ENCODE results near the gene PRDM8. TPM values are rescaled to one million over a fixed set of nuclear protein-coding genes. Genes with fewer than 3 reads are reported as not detected.

The PRDM8 gene
- total RNA-seq, 1 donor = 15.6 TPM

DNA sequence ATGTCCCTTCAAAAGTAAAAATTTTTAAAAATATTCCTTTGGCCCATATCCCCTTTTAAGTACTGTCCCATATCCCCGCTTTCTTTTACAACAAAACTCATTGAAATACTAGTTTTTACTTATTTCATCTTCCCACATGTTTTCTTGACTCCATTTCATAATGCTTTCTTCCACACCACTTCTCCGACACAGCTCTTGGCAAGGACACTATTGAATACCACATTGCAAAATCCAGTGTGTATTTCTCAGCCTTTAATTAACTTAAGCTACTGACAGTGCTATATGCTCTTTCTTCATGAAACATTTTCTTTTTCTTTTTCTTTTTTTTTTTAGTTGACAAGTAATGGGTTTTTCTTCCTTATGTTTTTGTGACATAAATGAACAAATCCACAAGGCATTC is 28.8 kb downstream of the PRDM8 start:
- TF ChIP-seq, protein P1, sequence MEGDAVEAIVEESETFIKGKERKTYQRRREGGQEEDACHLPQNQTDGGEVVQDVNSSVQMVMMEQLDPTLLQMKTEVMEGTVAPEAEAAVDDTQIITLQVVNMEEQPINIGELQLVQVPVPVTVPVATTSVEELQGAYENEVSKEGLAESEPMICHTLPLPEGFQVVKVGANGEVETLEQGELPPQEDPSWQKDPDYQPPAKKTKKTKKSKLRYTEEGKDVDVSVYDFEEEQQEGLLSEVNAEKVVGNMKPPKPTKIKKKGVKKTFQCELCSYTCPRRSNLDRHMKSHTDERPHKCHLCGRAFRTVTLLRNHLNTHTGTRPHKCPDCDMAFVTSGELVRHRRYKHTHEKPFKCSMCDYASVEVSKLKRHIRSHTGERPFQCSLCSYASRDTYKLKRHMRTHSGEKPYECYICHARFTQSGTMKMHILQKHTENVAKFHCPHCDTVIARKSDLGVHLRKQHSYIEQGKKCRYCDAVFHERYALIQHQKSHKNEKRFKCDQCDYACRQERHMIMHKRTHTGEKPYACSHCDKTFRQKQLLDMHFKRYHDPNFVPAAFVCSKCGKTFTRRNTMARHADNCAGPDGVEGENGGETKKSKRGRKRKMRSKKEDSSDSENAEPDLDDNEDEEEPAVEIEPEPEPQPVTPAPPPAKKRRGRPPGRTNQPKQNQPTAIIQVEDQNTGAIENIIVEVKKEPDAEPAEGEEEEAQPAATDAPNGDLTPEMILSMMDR (IDR thresholded peaks at IDR 0.05; ENCODE audit: insufficient read depth, low read length) = no peak
- DNase-seq (ENCODE audit: low read depth) = peak; percentile 58

DNA sequence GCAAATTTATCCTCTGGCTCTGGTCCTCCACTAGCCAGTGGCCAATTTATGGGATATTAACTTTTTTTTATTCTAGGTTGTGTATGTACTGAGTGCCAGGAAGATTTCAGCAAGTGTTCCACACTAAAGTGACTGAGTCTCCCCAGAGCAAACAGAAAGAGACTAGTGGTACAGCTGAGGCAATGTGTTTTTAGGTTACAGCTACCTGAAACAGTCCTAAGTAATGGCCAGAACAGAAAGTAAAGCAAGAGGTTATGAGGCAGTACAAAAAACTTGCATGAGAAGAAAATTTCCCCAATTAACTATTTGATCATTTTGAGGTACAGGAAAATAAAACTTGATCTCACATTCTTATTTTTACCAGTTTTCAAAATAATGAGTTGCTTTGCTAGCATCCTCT is 31.2 kb downstream of the PRDM8 start:
- H3K4me3 ChIP-seq (ENCODE audit: low read depth, low read length) = no peak overlapping the region
- DNase-seq (ENCODE audit: low read depth) = no peak
- TF ChIP-seq, protein P1 (IDR thresholded peaks at IDR 0.05; ENCODE audit: insufficient read depth, low read length) = no peak

More for the DNA sequence above, 28.8 kb downstream of the PRDM8 start:
- no peak overlapping the region for H3K4me3 ChIP-seq (ENCODE audit: low read depth, low read length)

DNA sequence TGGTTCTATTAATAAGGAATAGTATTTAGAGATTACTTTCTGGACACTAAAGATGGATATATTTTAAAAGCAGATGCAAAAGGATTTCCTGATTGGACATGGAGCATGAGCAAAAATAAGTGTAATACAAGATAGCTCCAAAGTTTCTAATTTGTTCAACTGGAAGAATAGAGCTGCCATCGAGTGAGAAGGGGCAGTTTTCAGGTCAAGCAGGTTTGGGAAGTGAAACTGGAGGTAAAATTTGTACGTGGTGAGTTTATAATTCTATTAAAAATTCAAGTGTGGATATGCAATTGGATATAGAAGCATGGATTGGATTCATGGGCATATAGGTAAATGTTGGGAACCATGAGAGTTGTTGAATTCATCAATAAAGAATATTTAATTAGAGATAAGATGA is 31.8 kb downstream of the PRDM8 start:
- TF ChIP-seq, protein P1 (IDR thresholded peaks at IDR 0.05; ENCODE audit: insufficient read depth, low read length) = no peak
- no peak for DNase-seq (ENCODE audit: low read depth)
- no peak overlapping the region for H3K4me3 ChIP-seq (ENCODE audit: low read depth, low read length)

DNA sequence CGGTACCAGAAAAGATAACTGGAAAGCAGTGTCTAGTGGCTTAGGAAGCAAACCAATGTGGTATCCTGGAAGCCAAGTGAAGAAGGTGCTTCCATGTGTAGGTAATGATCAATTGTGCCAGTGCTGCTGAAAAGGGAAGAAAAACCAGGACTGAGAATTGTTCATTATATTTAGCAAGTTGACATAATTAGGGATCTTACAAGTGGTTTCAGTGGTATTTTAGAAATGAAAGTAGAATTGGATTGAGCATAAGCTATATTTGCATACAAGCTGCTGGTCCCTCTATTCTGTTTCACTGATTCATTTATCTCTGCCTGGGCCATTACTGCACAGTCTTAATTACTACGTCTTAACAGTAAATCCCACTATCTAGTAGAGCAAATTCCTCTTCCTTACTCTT is 32.3 kb downstream of the PRDM8 start:
- H3K4me3 ChIP-seq (ENCODE audit: low read depth, low read length) = no peak overlapping the region
- no peak for DNase-seq (ENCODE audit: low read depth)
- TF ChIP-seq, protein P1 (IDR thresholded peaks at IDR 0.05; ENCODE audit: insufficient read depth, low read length) = no peak

DNA sequence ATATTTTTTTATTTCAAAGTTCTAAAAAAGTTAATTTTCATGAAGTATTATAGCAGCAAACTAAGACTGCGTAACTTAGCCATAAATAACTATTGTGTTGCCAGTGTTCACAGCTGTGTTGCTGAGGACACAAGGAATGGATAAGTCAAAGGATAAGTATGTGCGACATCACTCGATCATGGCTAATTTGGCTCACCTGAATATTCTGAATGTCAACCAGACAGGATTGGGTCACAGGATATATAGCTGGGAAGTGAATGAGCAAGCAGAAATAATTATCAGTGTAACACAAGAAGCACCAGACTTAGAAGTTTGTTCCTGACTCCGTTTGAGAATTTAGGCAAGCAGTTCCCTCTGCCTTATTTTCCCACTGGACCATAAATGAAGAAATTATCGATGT is 33.9 kb downstream of the PRDM8 start:
- TF ChIP-seq, protein P1 (IDR thresholded peaks at IDR 0.05; ENCODE audit: insufficient read depth, low read length) = no peak

DNA sequence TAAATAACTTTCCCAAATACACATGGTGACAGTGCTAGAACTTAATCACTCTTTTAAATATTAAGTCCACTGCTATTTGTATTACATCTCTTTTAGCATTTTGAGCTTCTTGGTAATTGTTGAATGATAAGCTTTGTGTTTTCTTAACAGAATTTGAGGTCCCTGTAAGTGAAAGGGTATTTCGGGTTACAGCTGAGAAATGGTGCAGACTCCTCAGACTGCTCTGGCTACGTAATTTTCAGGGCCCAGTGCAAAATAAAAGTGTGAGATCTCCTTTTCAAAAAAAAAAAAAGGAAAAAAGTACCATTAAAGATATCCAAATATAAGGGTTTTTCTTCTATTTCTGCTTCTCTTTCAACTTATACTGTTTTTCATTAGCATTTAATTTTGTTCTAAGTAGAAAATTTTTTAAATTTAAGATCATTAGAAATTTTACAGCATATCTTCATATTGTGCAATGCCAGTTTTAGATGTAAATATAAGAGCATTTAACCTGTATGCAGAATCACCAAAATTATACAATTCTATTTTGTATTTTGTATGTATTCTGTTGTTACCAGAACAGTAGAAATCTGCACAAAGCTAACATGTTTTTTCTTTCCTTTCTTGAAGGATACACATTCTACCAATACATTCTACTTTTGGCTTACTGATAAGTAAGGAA is 35.5 kb downstream of the PRDM8 start:
- TF ChIP-seq, protein P1 (IDR thresholded peaks at IDR 0.05; ENCODE audit: insufficient read depth, low read length) = no peak
- no peak overlapping the region for H3K4me3 ChIP-seq (ENCODE audit: low read depth, low read length)
- no peak for DNase-seq (ENCODE audit: low read depth)

More for the DNA sequence above, 33.9 kb downstream of the PRDM8 start:
- no peak for DNase-seq (ENCODE audit: low read depth)
- no peak overlapping the region for H3K4me3 ChIP-seq (ENCODE audit: low read depth, low read length)

DNA sequence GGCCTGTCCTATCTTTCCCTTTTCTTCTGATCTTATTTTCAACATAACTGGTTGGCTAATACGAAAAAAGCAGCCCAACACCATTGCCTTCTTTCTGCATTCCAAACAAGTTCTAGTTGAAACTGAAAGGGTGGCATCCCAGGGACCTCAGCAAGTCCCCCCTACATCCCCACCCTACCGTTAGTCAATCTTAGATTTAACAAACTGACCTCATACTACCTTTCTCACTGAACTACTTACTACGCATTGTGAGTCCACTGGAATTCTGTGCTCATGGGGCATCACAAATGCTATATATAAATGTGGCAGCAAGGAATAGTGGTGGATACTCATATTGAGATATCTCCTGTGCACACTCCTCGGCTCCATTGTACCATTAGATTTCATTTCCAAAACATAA is 36.1 kb downstream of the PRDM8 start:
- no peak overlapping the region for H3K4me3 ChIP-seq (ENCODE audit: low read depth, low read length)
- no peak for DNase-seq (ENCODE audit: low read depth)
- TF ChIP-seq, protein P1 (IDR thresholded peaks at IDR 0.05; ENCODE audit: insufficient read depth, low read length) = no peak

Measured in fibroblast of the aortic adventitia (primary cell).